ENCODE results near the gene GCLM.
"Not testable (repeated sequence)": the region's sequence is repeated elsewhere in the genome, so short reads cannot be mapped to it uniquely, and the experiment has no call there.

The GCLM gene

DNA sequence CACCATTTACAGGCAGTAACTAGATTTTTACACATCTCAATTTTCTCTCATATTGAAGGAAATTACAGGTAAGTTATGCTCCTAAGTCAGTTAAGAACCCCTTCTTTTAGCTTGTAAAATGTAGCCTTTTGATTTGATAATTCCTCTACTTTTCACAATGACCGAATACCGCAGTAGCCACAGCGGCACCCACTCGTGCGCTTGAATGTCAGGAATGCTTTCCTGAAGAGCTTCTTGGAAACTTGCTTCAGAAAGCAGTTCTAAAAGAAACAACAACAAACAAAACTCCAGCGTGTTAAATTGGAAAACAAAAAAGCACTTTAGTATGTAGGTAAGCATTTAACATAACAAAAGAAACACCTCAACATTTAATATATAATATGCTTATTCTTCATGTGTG lies 20.3 kb downstream of the GCLM start:
- DNase-seq (ENCODE audit: low read depth), result no peak

DNA sequence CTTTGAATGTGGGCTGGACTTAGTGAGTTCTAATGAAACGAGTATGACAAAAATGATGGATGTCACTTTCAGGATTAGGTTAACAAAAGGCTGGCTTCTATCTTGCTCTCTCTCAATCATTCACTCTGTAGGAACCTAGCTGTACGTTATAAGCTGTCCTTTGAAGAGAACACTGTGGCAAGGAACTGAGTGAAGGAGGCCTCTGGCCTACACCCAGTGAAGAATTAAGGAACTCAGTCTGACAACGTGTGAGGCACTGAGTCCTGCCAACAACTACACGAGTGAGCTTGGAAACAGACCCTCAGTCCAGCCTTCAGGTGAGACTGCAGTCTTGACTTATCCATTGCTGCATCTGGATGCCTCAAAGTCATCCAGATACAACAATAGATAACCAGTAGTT lies 27.0 kb downstream of the GCLM start:
- DNase-seq (ENCODE audit: low read depth), result no peak

DNA sequence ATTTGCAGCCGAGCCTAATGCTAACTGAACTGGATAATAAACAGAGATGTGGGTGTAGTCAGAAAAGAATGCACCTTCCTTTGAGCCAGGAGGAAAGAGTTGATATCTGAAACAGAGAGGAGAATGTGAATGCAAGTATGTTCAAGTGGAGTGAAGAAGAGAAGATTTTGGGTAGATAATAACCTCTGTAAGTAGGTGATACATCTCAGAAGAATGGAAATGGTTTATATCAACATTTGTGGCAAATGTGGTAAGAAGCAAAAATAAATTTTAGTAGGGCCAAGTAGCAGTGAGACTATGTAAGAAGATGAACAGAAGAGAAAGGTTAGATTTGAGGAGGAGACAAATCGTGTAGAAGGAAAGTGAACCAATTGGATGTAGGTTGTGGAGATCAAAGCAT lies 28.5 kb downstream of the GCLM start:
- DNase-seq (ENCODE audit: low read depth), result no peak

DNA sequence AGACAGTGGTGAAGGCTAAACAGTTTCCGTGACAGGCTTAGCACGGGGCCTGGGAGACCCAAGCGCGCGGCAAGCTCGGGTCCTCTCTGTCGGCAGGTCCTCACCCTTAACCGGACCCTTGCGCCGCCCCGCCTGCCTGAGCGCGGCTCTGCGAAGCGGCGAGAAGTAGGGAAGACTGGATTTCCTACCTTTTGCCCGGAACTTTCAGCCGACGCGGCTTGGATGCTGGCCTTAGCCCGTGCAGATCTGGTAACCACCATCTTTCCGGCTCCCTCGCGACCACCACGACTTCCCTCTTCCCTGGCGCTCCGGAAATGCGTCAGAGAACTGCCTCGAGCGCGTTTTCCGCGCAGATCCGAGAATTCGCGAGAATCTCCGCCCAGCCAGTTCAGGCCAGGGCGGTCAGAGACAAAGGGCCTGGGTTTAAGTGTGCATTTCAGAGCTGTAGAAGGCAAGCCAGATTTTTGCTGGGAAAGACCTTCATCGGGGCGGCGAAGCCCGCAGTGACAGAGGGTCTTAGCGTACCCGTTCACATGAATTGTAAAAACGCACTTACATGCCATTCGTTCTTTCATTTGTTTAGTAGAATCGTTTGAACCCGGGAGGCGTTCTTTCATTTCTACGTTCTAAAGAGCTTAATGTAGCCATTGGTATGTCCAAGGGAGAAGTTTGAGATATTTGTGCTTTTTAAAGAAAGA lies 30.2 kb downstream of the GCLM start, which contains the start of gene DNTTIP2:
Gene DNTTIP2, minus strand, starts transcription at position 318 of the 698 bp plus-strand sequence. Its CDS starts 58 bp downstream, at position 260.
- DNase-seq (ENCODE audit: low read depth), result peak; percentile 87

DNA sequence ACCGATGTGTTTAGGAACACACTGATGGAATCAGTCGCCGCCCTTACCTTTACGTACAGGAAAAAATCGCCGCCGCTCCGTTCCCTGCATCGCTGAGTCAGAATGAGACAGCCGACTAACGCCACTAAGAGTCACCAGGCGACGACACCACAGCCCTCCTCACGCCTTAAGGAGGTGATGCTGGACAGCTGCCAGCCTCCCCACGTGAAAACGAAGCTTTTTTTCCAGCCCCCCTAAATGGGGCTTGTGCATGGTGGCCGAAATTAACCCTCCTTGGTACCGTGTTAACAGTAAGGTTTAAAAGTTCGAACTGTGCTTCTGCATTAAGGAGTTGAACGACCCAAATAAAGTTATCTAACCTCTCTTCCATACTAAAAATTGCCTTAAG lies 30.7 kb downstream of the GCLM start:
- peak; percentile 52 for DNase-seq (ENCODE audit: low read depth)

DNA sequence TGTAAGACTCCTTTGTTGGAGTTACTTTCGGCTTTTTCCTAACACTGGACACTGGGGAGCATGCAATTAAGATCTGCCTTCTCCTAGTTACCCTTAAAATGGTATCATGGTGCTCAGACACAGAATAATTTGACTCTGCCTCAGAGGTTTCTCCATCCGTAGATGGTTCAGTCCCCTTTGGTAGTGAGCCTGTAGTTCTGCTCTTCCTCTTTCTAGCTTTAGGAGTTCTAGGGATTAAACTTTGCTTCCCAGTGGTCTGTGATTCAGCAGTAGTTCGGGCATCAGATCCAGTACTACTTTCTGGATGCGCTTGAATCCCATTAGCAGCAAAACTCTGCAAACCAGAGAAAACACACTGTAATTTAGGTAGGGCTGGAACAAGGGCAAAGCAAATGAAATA lies 31.7 kb downstream of the GCLM start:
- no peak for DNase-seq (ENCODE audit: low read depth)

DNA sequence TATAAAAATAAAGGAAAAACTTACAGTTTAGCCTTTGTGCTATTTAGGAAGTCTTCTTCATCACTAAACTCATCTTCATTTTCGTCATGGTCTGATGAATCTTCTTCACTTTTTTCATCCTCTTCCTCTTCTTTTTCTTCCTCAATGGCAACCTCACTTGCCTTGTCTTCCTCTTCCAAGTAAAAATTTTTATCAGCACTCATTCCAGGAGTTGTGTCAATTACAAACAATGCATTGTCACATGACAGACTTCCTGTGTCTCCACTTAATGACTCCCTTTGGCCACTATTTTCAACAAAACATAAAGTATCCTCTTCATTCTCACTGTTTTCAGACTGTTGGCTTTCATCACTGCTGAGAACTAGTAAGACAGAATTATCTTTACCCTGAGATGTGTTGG lies 33.0 kb downstream of the GCLM start:
- DNase-seq (ENCODE audit: low read depth), result no peak

DNA sequence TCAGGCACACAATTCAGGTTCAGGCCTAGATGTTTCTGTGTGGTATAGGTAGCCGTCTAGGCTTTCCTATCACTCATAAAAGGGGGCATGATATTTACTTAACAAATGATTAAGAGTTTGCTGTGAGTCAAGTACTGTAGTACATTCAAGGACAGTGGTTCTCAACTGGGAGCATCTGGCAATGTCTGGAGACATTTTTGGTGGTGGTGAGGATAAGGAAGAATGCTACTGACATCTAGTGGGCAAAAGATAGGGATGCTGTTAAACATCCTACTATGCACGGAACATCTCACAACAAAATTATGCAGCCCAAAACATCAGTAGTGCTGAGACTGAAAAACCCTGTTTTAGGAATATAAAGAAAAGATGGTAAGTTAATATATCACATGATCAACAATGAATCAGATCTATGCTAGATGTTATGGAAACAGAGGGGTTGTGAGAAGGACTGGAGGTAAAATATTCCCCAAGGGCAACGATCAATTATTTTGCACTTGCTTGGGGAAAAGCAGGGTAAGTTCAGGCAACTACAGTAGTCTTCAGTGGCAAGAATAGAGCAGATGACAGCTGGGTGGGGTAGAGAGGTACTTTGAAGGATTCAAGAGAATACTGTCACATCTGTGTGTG lies 35.1 kb downstream of the GCLM start:
- DNase-seq (ENCODE audit: low read depth), result no peak

DNA sequence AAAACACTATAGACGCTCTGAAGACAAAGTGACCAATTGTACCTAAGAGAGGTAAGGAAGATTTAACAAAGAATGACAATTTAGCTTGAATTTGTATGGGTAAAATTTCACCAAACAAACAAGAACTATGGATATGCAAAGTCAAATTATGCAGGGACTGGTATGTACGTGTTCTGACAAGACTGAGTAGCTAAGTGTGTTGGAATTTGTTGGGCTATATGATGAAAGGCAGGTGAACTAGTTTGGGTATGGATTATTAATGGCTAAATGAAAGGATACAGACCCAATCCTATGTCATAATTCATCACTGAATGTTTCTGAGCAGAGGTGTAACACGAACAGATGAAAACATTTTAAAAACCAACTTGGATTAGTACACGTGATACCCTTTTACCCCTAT lies 37.9 kb downstream of the GCLM start:
- DNase-seq (ENCODE audit: low read depth), result no peak

DNA sequence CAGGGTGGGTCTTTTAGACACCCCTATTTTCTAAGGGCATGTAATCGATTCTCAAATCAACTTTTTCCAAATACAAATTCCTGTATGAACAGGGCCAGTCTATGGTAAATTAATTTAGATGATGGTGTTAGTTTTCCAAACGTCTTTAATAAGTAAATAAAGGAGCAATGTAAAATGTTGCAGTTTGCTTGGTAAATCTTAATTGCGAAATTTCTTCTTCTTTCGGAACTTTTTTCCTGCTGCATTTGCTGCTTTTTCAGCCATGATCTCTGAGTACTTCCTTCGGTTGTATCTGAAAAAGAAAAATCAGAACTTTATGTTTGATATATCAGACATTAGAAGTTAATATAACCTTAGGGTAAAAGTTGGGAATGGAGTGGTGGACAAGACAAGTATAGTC lies 39.6 kb downstream of the GCLM start:
- no peak for DNase-seq (ENCODE audit: low read depth)

DNA sequence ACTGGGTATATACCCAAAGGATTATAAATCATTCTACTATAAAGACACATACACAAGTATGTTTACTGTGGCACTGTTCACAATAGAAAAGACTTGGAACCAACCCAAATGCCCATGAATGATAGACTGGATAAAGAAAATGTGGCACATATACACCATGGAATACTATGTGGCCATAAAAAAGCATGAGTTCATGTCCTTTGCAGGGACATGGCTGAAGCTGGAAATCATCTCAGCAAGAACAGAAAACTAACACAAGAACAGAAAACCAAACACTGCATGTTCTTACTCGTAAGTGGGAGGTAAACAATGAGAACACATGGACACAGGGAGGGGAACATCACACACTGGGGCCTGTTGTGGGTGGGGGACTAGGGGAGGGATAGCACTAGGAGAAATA lies 40.7 kb downstream of the GCLM start:
- not testable (repeated sequence) for DNase-seq (ENCODE audit: low read depth)

DNA sequence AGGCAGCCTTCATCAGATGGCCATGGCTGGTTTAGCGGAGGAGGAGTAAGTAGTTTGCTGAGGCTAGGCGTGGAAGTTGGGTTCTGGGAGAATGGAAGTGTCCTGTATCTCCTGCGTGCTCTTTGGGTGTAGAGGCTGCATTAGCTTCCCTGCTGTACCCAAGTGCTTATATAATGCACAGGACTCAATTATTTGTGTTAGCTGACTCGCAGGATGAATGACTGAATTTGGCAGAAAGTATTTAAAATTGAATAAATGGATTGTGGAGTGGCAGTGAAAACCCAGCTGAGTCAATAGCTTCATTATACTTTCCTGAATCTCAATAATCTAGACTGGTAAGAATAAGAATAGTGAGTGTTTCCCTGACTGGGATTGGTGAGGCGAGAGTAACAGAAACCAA lies 44.0 kb downstream of the GCLM start:
- DNase-seq (ENCODE audit: low read depth), result no peak

DNA sequence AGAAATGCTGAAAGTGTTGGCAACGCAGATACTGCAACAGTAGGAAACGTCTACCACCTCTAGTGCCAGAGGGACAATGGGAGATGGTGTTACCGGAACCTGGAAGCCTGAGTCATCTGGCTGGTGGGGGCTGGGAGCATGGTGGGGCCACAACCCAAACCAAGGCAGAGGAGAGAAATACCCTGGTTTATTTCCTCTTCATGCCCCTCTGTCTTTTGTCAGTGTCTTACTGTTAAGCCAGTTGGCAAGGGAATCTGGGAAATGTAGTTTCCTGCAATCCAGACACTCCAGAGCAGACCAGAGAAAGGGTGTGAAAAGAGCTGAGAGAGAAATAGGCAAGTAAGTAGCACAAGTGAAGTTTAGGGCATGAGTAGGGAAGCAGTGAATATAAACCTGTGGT lies 45.1 kb downstream of the GCLM start:
- DNase-seq (ENCODE audit: low read depth), result no peak

DNA sequence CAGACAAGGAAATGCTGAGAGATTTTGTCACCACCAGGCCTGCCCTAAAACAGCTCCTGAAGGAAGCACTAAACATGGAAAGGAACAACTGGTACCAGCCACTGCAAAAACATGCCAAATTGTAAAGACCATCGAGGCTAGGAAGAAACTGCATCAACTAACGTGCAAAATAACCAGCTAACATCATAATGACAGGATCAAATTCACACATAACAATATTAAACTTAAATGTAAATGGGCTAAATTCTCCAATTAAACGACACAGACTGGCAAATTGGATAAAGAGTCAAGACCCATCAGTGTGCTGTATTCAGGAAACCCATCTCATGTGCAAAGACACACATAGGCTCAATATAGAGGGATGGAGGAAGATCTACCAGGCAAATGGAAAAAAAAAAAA lies 51.6 kb downstream of the GCLM start:
- not testable (repeated sequence) for DNase-seq (ENCODE audit: low read depth)

DNA sequence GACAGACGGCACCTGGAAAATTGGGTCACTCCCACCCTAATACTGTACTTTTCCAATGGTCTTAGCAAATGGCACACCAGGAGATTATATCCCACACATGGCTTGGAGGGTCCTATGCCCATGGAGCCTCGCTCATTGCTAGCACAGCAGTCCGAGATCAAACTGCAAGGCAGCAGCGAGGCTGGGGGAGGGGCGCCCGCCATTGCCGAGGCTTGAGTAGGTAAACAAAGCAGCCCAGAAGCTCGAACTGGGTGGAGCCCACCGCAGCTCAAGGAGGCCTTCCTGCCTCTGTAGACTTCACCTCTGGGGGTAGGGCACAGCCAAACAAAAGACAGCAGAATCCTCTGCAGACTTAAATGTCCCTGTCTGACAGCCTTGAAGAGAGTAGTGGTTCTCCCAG lies 53.2 kb downstream of the GCLM start:
- not testable (repeated sequence) for DNase-seq (ENCODE audit: low read depth)

DNA sequence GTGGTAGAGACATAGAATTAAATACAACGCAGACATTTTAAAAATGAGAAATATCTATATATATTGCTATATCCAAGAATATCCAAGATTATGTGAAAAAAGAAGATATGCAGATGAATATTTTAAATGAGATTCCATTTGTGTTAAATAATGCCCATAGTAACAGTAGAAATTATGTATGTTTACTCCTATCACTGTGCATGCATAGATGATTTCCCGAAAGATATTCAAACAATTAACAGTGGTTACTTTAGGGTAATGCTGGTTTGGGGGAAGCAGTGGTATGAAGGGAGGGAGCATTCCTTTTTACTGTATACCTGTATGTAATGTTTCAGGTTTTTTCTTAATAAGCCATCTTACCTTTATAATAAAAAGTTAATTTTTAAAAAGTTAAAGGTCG lies 55.3 kb downstream of the GCLM start:
- no peak for DNase-seq (ENCODE audit: low read depth)

DNA sequence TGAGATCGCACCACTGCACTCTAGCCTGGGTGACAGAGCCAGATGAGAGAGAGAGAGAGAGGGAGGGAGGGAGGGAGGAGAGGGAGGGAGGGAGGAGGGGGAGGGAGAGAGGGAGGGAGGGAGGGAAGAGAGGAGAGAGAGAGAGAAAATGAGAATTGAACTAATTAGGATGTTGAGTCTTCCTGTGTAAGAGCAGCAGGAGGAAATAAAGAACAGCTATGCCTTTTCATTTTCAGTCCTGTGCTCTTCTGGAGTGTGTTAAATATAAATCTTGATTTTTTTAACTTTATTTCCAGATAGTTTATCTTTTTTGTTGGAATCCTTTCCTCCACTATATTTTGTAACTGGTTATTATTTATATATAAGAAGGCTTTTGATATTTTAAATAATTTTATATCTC lies 57.4 kb downstream of the GCLM start:
- no peak for DNase-seq (ENCODE audit: low read depth)

DNA sequence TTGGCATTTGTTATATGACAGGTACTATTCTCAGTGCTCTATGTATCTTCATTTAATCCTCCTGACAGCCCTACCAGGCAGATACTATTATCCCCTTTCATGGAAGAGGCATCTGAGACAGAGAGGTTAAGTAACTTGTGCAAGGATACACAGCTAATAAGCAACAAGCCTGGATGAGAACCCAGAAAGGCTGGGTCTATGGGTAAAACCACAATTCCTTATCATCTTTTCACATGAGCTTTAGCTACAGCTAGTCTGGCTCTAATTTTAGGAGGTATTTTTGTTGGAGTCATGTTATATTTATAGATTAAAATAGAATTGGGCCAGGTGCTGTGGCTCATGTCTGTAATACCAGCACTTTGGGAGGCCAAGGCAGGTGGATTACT lies 57.9 kb downstream of the GCLM start:
- DNase-seq (ENCODE audit: low read depth), result no peak

DNA sequence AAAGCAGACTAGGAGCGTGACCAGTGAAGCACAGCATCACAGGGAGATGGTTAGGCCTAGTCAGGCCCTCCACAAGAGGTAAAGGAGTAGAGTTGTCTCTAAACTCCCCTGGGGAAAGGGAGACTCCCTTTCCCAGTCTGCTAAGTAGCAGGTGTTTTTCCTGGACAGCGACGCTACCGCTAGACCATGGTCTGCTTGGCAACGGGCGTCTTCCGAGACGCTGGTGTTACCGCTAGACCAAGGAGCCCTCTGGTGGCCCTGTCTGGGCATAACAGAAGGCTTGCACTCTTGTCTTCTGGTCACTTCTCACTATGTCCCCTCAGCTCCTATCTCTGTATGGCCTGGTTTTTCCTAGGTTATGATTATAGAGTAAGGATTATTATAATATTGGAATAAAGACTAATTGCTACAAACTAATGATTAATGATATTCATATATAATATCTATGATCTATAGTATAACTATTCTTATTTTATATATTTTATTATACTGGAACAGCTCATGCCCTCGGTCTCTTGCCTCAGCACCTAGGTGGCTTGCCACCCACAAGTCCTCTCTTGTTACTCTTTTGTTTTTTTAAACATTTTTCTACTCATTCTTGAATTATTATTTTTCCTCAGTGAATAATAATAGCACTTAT lies 58.4 kb downstream of the GCLM start:
- peak; percentile 46 for DNase-seq (ENCODE audit: low read depth)

DNA sequence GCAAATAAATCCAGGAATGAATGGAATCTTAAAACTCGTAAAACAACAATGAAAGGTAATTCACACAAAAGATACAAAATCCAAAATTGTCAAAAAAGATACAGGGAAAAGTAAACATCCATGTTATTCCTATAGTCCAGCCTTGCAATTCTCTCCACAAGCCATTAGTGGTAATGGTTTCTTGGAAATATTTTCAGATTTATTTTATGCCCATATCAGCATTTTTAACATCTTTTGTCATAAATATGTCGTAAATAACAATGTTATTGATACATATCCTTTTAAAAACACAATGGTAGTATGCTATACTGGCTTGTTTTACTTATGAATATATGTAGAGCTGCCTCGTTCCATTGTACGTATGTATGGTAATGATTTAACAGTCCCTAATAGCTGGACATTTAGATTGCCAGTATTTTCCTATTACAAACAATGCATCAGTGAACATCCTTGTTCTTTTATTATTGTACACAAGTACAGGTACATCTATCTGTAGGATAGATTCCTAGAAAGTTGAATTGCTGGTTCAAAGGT lies 60.8 kb downstream of the GCLM start:
- no peak for DNase-seq (ENCODE audit: low read depth)

DNA sequence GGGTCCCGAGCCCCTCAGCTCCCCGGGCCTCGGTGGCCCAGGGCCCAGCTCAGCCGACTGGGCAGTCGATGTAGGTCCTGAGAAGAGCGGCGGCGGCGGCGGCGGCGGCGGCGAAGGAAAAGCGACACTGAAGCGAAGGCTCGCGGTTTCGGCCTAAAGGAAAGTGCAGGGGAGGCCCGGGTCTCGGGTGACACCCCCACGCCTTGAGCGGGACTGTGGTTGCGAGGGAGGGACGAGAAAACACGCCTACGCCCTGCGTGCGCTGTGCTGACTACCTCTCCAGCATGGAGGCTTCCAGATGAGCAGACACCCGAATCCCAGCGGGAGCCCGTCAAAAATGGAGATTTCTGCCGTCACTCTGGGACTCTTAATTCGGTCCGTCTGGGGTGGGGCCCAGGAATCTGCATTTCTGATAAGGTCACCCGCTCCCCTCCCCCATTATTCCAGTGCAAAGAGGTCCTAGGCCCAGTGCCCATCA lies 61.4 kb downstream of the GCLM start:
- DNase-seq (ENCODE audit: low read depth), result peak; percentile 41

DNA sequence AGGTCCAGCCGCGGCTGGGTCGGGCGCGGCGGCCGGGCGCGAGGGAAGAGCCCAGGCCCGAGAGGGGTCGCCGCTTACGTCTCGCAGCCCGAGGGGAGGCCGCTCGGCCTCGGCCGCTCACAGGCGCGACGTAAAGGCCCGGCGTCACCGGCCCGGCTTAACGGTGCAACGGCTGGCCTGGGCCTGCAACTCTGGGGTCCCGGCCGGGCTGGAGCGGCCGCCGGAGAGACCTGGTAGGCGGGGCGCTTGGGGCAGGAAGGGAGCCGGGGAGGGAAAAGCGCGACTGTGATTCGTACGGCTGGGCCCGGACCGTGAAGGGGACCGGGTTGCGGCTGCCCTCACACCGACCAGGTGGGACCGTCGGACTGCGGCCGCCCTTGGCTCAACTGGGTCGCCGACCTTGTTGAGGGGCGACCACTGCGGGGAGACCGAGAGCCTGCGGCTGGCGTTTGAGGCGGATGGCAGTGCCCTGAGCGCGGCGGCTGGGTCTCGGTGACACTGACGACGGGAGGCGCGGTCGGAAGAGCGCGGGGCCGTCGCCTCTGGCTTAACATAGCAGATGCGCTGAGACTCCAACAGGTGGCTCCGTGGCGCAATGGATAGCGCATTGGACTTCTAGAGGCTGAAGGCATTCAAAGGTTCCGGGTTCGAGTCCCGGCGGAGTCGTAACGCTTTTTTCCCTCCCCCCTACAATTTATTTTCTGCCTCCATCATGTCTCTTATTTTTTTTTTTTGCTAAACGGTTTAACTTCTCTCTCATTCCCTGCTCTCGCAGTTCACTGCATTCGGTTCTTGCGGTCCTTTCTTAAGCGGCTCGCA lies 62.0 kb downstream of the GCLM start:
- DNase-seq (ENCODE audit: low read depth), result peak; percentile 82
